Activated CD8-positive, alpha-beta memory T cell treated with anti-CD3 and anti-CD28 coated beads, Interleukin-2, amount 10 ng/mL, durations not matched to agents 7 days and 5 days (primary cell): ENCODE results near the gene U2AF1. TPM values are rescaled to one million over a fixed set of nuclear protein-coding genes. Genes with fewer than 3 reads are reported as not detected.
"Not testable (repeated sequence)": the region's sequence is repeated elsewhere in the genome, so short reads cannot be mapped to it uniquely, and the experiment has no call there.

Source experiments
- ATAC-seq: fragments of 150-1000 bp; cut with Tn5 transposase; one replicate; pipeline ENCODE4 v1.10.0; 2021; ENCODE audit warnings: moderate library complexity
- CTCF ChIA-PET: fragments of 350-600 bp; sonication (Branson Sonifier 250); formaldehyde crosslinking; loops from one replicate; lab custom pipeline; 2021; ENCODE audit warnings: antibody characterized with exemption; lab: Charles Lee
- DNase-seq: peaks from one replicate; pipeline ENCODE4 v3.0.0-alpha.2; 2020
- H3K27ac Mint-ChIP-seq: one replicate; pipeline ENCODE4 v1.8.0; 2021; ENCODE audit warnings: mild to moderate bottlenecking, mixed read lengths
- H3K27me3 Mint-ChIP-seq: one replicate; pipeline ENCODE4 v1.8.0; 2021; ENCODE audit warnings: mixed read lengths
- H3K36me3 Mint-ChIP-seq: one replicate; pipeline ENCODE4 v1.8.0; 2021; ENCODE audit warnings: mild to moderate bottlenecking, mixed read lengths
- H3K4me1 Mint-ChIP-seq: one replicate; pipeline ENCODE4 v1.8.0; 2021; ENCODE audit warnings: mixed read lengths
- H3K4me3 Mint-ChIP-seq: one replicate; pipeline ENCODE4 v1.8.0; 2021; ENCODE audit warnings: mild to moderate bottlenecking, moderate library complexity, mixed read lengths
- H3K9me3 Mint-ChIP-seq: one replicate; pipeline ENCODE4 v1.8.0; 2022; ENCODE audit warnings: low read depth, mixed read lengths
- total RNA-seq, 2 experiments: library from RNA; stranded (reverse); gene quantifications; one replicate each; pipeline ENCODE4 v1.2.3, GENCODE V29; 2021

The U2AF1 gene, protein sequence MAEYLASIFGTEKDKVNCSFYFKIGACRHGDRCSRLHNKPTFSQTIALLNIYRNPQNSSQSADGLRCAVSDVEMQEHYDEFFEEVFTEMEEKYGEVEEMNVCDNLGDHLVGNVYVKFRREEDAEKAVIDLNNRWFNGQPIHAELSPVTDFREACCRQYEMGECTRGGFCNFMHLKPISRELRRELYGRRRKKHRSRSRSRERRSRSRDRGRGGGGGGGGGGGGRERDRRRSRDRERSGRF
- 10 to 100 TPM; 16.4 to 18.8 TPM for total RNA-seq

DNA sequence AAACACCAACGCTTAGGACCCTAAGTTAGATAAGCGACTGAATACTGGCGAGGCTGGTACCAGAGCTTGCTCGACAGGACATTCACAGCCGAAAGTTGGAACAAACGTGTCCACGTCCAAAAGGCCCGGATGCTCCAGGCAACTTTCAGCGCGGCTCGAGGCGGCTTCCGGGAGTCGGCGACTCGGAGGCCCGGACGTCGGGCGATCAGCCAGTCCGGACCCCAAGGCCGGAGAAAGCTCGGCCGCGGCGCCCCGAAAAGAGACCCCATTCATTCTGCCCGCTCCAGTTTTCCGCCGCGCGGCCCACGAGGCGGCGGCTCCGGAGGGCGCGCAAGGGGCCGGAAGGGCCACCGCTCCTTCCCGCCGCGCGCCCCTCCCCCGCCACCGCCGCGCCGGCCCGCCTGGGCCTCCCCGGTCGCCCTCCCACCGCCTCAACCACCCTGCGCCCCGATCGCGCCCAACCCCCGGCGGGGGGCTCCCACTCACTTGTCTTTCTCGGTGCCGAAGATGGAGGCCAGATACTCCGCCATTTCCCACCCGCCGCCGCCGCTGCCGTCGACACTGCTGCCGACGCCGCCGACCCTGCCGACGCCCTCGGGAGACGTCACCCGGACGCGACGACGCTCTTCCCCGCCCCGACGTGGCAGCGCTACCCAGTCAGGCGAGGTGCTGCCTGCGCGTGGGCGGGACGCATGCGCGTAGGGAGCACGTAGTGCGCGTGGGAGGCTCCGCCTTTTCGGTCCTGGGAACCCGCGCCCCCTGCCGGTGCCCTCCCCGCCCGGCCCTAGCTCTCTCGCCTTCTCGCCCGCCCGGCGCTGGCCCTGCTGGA is at the start of gene U2AF1:
TSS of gene U2AF1 (minus strand) at position 606 of the 829 bp plus-strand sequence. CDS start at position 530, 76 bp downstream.
- ATAC-seq, result peak; percentile 96
- H3K9me3 Mint-ChIP-seq, H3K27me3 Mint-ChIP-seq, H3K27ac Mint-ChIP-seq, DNase-seq, H3K4me3 Mint-ChIP-seq, H3K4me1 Mint-ChIP-seq, CTCF ChIA-PET, H3K36me3 Mint-ChIP-seq: not testable (repeated sequence)

GRCh38 chr21:43153601-43154000 is 46.2 kb upstream of the U2AF1 start:
- H3K4me1 Mint-ChIP-seq, CTCF ChIA-PET, H3K27ac Mint-ChIP-seq, H3K4me3 Mint-ChIP-seq, H3K9me3 Mint-ChIP-seq, H3K36me3 Mint-ChIP-seq, H3K27me3 Mint-ChIP-seq, DNase-seq: not testable (repeated sequence)
- peak; percentile 47 for ATAC-seq

DNA sequence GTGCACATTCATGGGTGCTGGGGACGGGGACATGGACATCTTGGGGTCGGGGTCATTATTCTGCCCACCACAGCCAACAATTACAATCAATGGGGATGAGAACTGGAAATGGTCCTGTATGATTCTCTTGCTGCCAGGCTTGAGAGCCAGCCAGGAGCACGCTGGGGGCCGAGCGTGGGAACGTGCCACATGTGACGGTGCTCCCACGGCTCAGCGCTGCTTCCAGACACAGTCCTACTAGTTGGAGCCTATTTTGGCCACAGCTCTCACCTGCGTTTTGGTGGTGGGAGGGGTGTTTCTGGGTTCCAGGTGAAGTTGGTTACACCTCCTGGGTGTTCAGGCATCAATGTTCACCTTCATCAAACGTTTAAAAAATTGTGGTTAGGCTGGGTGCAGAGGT is 42.0 kb upstream of the U2AF1 start:
- H3K4me1 Mint-ChIP-seq, result not testable (repeated sequence)

GRCh38 chr21:43147999-43148398 is 40.6 kb upstream of the U2AF1 start:
- CTCF ChIA-PET, H3K27ac Mint-ChIP-seq, H3K9me3 Mint-ChIP-seq, DNase-seq, ATAC-seq, H3K36me3 Mint-ChIP-seq, H3K27me3 Mint-ChIP-seq, H3K4me3 Mint-ChIP-seq, H3K4me1 Mint-ChIP-seq: not testable (repeated sequence)

More for the DNA sequence above, 42.0 kb upstream of the U2AF1 start:
- CTCF ChIA-PET, ATAC-seq, H3K27ac Mint-ChIP-seq, H3K4me3 Mint-ChIP-seq, H3K36me3 Mint-ChIP-seq, DNase-seq, H3K9me3 Mint-ChIP-seq, H3K27me3 Mint-ChIP-seq: not testable (repeated sequence)

DNA sequence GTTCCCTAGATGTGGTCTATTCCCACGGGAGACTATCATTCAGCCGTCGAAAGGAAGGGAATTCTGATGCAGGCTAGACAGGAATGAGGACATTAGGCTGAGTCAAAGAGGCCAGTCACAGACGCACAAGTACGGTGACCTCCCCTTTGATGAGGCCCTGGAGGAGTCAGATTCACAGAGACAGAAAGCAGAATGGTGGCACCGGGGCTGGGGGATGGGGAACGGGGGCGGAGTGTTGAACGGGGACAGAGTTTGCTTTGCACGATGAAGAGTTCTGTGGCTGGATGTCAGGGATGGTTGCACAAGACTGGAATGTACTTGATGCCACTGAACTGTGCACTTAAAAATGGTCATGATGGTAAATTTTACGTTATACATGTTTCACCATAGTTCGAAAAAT is 39.3 kb upstream of the U2AF1 start:
- H3K36me3 Mint-ChIP-seq, H3K27me3 Mint-ChIP-seq, H3K9me3 Mint-ChIP-seq, H3K4me1 Mint-ChIP-seq, H3K27ac Mint-ChIP-seq, ATAC-seq, H3K4me3 Mint-ChIP-seq, CTCF ChIA-PET, DNase-seq: not testable (repeated sequence)

DNA sequence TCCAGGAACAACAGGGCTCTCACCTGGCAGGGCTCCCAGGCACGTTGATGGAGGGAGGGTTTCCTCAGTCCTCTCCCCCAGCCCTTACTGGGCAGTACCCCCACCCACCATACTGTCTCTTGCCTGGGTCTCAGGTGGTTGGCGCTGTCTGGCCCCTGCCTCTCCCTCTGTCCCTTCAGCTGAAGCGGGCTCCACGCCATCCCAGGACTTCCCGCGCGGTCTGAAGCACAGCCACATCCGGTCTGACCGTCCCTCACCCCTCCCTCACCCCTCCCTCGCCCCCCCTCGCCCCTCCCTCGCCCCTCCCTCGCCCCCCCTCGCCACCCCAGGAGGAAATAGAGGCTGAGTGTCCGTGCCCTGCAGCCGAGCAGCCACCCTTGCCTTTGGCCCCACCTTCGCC is 34.0 kb upstream of the U2AF1 start:
- H3K4me3 Mint-ChIP-seq, ATAC-seq, H3K27me3 Mint-ChIP-seq, CTCF ChIA-PET, H3K9me3 Mint-ChIP-seq, DNase-seq, H3K27ac Mint-ChIP-seq, H3K36me3 Mint-ChIP-seq, H3K4me1 Mint-ChIP-seq: not testable (repeated sequence)

DNA sequence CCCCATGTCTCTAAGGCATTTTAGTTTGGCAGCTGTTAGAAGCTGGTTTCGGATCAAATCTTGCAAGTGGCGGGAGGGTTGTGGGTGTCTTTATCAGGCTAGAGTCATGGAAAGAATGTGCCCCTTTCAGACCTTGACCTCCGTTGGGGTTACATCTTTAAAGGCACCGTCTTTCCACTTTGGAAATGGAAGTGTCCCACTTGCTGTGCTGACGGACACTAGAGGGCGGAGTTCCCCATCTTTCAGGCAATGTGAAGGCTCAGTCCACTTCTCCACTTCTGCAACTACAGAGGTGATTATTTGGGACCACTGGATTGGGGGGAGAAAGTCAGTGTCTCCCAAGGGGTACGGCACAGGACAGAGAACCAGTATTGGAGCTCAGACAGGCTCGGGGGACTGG is 31.6 kb upstream of the U2AF1 start:
- H3K27me3 Mint-ChIP-seq, H3K36me3 Mint-ChIP-seq, ATAC-seq, CTCF ChIA-PET, DNase-seq, H3K9me3 Mint-ChIP-seq, H3K4me3 Mint-ChIP-seq, H3K27ac Mint-ChIP-seq, H3K4me1 Mint-ChIP-seq: not testable (repeated sequence)

GRCh38 chr21:43134520-43134919 is 27.1 kb upstream of the U2AF1 start:
- H3K27me3 Mint-ChIP-seq, H3K27ac Mint-ChIP-seq, H3K4me3 Mint-ChIP-seq, H3K36me3 Mint-ChIP-seq, H3K4me1 Mint-ChIP-seq, H3K9me3 Mint-ChIP-seq, ATAC-seq, DNase-seq, CTCF ChIA-PET: not testable (repeated sequence)

GRCh38 chr21:43130094-43130493 is 22.7 kb upstream of the U2AF1 start:
- H3K27ac Mint-ChIP-seq, CTCF ChIA-PET, DNase-seq, H3K4me3 Mint-ChIP-seq, ATAC-seq, H3K9me3 Mint-ChIP-seq, H3K36me3 Mint-ChIP-seq, H3K27me3 Mint-ChIP-seq, H3K4me1 Mint-ChIP-seq: not testable (repeated sequence)

GRCh38 chr21:43115956-43116355 is 8.6 kb upstream of the U2AF1 start:
- ATAC-seq, H3K36me3 Mint-ChIP-seq, H3K9me3 Mint-ChIP-seq, CTCF ChIA-PET, H3K4me3 Mint-ChIP-seq, H3K27ac Mint-ChIP-seq, DNase-seq, H3K27me3 Mint-ChIP-seq, H3K4me1 Mint-ChIP-seq: not testable (repeated sequence)

DNA sequence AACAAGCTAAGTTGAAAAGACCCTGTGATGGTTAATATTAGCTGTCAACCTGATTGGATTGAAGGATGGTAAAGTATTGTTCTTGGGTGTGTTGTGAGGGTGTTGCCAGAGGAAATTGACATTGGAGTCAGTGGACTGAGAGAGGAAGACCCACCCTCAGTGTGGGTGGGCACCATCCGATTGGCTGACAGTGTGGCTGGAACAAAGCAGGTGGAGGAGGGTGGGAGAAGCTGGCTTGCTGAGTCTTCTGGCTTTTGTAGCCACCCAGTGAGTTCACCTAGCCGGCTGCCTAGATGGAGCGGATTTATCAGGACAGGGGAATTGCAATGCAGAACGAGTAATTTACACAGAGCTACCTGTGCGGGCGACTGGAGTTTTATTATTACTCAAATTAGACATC is 7.1 kb upstream of the U2AF1 start:
- H3K27me3 Mint-ChIP-seq, CTCF ChIA-PET, H3K4me1 Mint-ChIP-seq, H3K36me3 Mint-ChIP-seq, H3K9me3 Mint-ChIP-seq, ATAC-seq, H3K27ac Mint-ChIP-seq, DNase-seq, H3K4me3 Mint-ChIP-seq: not testable (repeated sequence)

GRCh38 chr21:43109006-43109405 is 1.6 kb upstream of the U2AF1 start:
- H3K36me3 Mint-ChIP-seq, H3K9me3 Mint-ChIP-seq, DNase-seq, CTCF ChIA-PET, H3K4me1 Mint-ChIP-seq, H3K27ac Mint-ChIP-seq, H3K27me3 Mint-ChIP-seq, H3K4me3 Mint-ChIP-seq: not testable (repeated sequence)
- ATAC-seq, result peak; percentile 32

- CTCF ChIA-PET, H3K36me3 Mint-ChIP-seq, H3K27me3 Mint-ChIP-seq, H3K4me1 Mint-ChIP-seq, DNase-seq, H3K9me3 Mint-ChIP-seq, H3K4me3 Mint-ChIP-seq, H3K27ac Mint-ChIP-seq, ATAC-seq: not testable (repeated sequence)
Observed at GRCh38 chr21:43108177-43108576, 807 bp upstream of the U2AF1 start.

DNA sequence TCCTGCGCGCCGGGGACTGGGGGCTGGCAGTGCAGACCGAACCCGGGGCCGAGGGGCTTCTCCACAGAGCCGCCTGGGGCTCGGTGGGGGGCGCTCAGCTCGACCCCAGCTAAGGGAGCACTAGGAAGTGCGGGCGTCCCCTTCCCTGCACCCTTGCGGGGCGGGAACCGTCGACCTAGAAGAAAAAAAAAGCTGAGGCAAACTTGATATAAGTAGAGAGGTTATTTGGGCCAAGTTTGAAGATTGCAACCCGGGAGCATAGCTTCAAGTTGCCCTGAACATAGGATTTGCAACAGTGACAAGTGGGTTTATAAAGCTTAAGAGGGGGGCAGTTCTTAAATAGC is 396 bp upstream of the U2AF1 start:
- H3K4me1 Mint-ChIP-seq, H3K4me3 Mint-ChIP-seq, ATAC-seq, H3K36me3 Mint-ChIP-seq, H3K27ac Mint-ChIP-seq, CTCF ChIA-PET, DNase-seq, H3K9me3 Mint-ChIP-seq, H3K27me3 Mint-ChIP-seq: not testable (repeated sequence)
